Naive thymus-derived CD4-positive, alpha-beta T cell (primary cell): ENCODE data around the gene PROX1. TPM values are rescaled to one million over a fixed set of nuclear protein-coding genes. Genes with fewer than 3 reads are reported as not detected.

Experiments used
- ATAC-seq: fragments of 150-1000 bp; cut with Tn5 transposase; 2 replicates; pipeline ENCODE4 v1.10.0; 2021; ENCODE audit warnings: mild to moderate bottlenecking, moderate library complexity
- CTCF ChIA-PET: fragments of 350-600 bp; sonication (Branson Sonifier 250); formaldehyde crosslinking; loops from one replicate; lab custom pipeline; 2021; ENCODE audit warnings: antibody characterized with exemption; lab: Charles Lee
- POLR2A ChIA-PET: fragments of 350-600 bp; sonication (Branson Sonifier 250); formaldehyde crosslinking; loops from one replicate; lab custom pipeline; 2021; ENCODE audit warnings: antibody characterized with exemption, inconsistent platforms; lab: Charles Lee
- DNase-seq, 9 donors: peaks; one replicate each; pipeline versions ENCODE4 v3.0.0 to v3.0.0-alpha.2; 2020 to 2022; ENCODE audit warnings: mixed read lengths in 1 of 9
- H3K27ac ChIP-seq: one replicate; pipeline ENCODE4 v1.7.0; 2013; ENCODE audit warnings: mild to moderate bottlenecking, low read depth, low read length, moderate library complexity
- H3K27me3 ChIP-seq, 2 donors: one replicate each; pipeline ENCODE4 v1.7.0; 2013; ENCODE audit warnings: low read length in 2 of 2, mild to moderate bottlenecking in 2 of 2, moderate library complexity in 2 of 2; ENCODE audit not compliant: control insufficient read depth in 2 of 2, insufficient read depth in 2 of 2
- H3K36me3 ChIP-seq, 3 experiments: 1 replicate in 2 of 3; 2 replicates in 1 of 3; pipeline ENCODE4 v1.7.0; 2013; ENCODE audit warnings: low read length in 3 of 3, mild to moderate bottlenecking in 3 of 3, moderate library complexity in 1 of 3; ENCODE audit not compliant: insufficient read depth in 3 of 3, control insufficient read depth in 2 of 3
- H3K4me1 ChIP-seq, 2 donors: one replicate each; pipeline ENCODE4 v1.7.0; 2013; ENCODE audit warnings: low read length in 2 of 2, mild to moderate bottlenecking in 2 of 2, moderate library complexity in 1 of 2; ENCODE audit not compliant: control insufficient read depth in 2 of 2, insufficient read depth in 2 of 2
- H3K4me3 ChIP-seq: 2 replicates; pipeline ENCODE4 v1.7.0; 2013; ENCODE audit warnings: mild to moderate bottlenecking, low read length
- H3K9me3 ChIP-seq, 3 experiments: 1 replicate in 2 of 3; 2 replicates in 1 of 3; pipeline ENCODE4 v1.7.0; 2013; ENCODE audit warnings: low read length in 3 of 3; ENCODE audit not compliant: control insufficient read depth in 2 of 3
- H3K27ac Mint-ChIP-seq, 9 donors: one replicate each; pipeline ENCODE4 v1.8.0; 2020 to 2022; ENCODE audit warnings: mixed read lengths in 9 of 9, mild to moderate bottlenecking in 8 of 9, moderate library complexity in 5 of 9, inconsistent platforms in 2 of 9
- H3K27me3 Mint-ChIP-seq, 5 donors: one replicate each; pipeline ENCODE4 v1.8.0; 2021 to 2022; ENCODE audit warnings: mixed read lengths in 5 of 5, mild to moderate bottlenecking in 1 of 5
- H3K36me3 Mint-ChIP-seq, 5 donors: one replicate each; pipeline ENCODE4 v1.8.0; 2020 to 2022; ENCODE audit warnings: mixed read lengths in 5 of 5, mild to moderate bottlenecking in 3 of 5, inconsistent platforms in 1 of 5
- H3K4me1 Mint-ChIP-seq, 7 donors: one replicate each; pipeline ENCODE4 v1.8.0; 2020 to 2022; ENCODE audit warnings: mixed read lengths in 7 of 7, mild to moderate bottlenecking in 3 of 7, inconsistent platforms in 1 of 7
- H3K4me3 Mint-ChIP-seq, 10 donors: one replicate each; pipeline ENCODE4 v1.8.0; 2020 to 2022; ENCODE audit warnings: mild to moderate bottlenecking in 10 of 10, mixed read lengths in 10 of 10, moderate library complexity in 6 of 10, inconsistent platforms in 2 of 10
- H3K9me3 Mint-ChIP-seq, 11 donors: one replicate each; pipeline ENCODE4 v1.8.0; 2020 to 2022; ENCODE audit warnings: mixed read lengths in 11 of 11, mild to moderate bottlenecking in 4 of 11, inconsistent platforms in 1 of 11, moderate library complexity in 1 of 11
- intact Hi-C, 2 donors: fragments of 100-400 bp; cut with micrococcal nuclease; formaldehyde crosslinking; loops; one replicate each; pipeline ENCODE4 v1.15.1; 2023
- polyA plus RNA-seq, 2 donors: library from polyadenylated mRNA; unstranded; fragments of 300-500 nt; fragmentation: Illumina TruSeq; gene quantifications; one replicate each; pipeline ENCODE4 v1.2.3, GENCODE V29; 2021
- total RNA-seq, 6 experiments: library from RNA in 5 of 6; stranded (reverse) in 5 of 6; gene quantifications; 1 replicate in 5 of 6; 2 replicates in 1 of 6; pipeline ENCODE4 v1.2.3 and lab custom pipeline; 2021 to 2026

PROX1 gene
- total and polyA plus RNA-seq, 7 experiments from 2014 or later, result not detected

GRCh38 chr1:214051786-214052185 lies 64.0 kb downstream of the PROX1 start:
- Histone ChIP-seq H3K4me3 (no peak overlapping the region), H3K9me3 (no peaks in the 10 kb centered on the region), H3K36me3 (no peaks in the 10 kb centered on the region), H3K27ac (no peak overlapping the region), H3K27me3 (no peaks in the 10 kb centered on the region), H3K4me1 (no peaks in the 10 kb centered on the region)
- DNase-seq (no peak), ATAC-seq (no peak)
- Mint-ChIP-seq H3K27me3 (peaks cover 0 to 7% (median 4%) of the 10 kb centered on the region in 5 donors), H3K4me3 (no peak overlapping the region), H3K4me1 (no peaks in the 10 kb centered on the region), H3K36me3 (no peaks in the 10 kb centered on the region), H3K27ac (no peak overlapping the region), H3K9me3 (peaks cover 0 to 18% (median 3%) of the 10 kb centered on the region in 11 donors)
- POLR2A ChIA-PET, result no interaction called here
- intact Hi-C loops, result no loop called here
- CTCF ChIA-PET, result no interaction called here

- no peaks in the 10 kb centered on the region for H3K4me1 ChIP-seq
- Mint-ChIP-seq H3K27me3 (peaks cover 0 to 7% (median 0%) of the 10 kb centered on the region in 5 donors), H3K27ac (no peak overlapping the region), H3K9me3 (peaks cover 0 to 2% (median 0%) of the 10 kb centered on the region in 11 donors), H3K36me3 (no peaks in the 10 kb centered on the region), H3K4me1 (no peaks in the 10 kb centered on the region), H3K4me3 (no peak overlapping the region)
- H3K27me3 ChIP-seq, result no peaks in the 10 kb centered on the region
- CTCF ChIA-PET, result no interaction called here
- no peaks in the 10 kb centered on the region for H3K9me3 ChIP-seq
- POLR2A ChIA-PET, result no interaction called here
- H3K4me3 ChIP-seq, result no peak overlapping the region
- no peak overlapping the region for H3K27ac ChIP-seq
- intact Hi-C loops, result no loop called here
- H3K36me3 ChIP-seq, result no peaks in the 10 kb centered on the region
- no peak for ATAC-seq
- no peak for DNase-seq
Measured at GRCh38 chr1:214058076-214058475, 70.3 kb downstream of the PROX1 start.

DNA sequence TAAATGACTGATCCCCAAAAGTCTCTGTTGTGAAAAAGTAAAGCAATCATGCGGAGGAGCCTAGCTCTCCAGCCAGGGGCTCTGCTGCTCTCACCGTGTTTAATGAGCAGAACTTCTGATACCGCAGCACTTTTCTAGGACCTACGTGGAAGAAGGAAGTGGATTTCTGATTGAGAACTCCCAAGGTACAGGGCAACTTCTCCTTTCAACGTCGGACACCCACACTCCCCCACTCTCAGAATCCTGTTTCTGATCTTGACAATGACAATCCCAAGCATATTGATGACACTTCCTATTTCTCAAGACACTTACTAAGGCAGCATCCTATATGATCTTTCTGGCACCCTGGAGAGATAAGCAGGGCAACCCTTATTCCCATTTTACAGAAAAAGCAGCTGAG lies 78.4 kb downstream of the PROX1 start:
- Histone ChIP-seq H3K4me1 (no peaks in the 10 kb centered on the region), H3K27ac (no peak overlapping the region), H3K27me3 (no peaks in the 10 kb centered on the region), H3K9me3 (no peaks in the 10 kb centered on the region), H3K36me3 (no peaks in the 10 kb centered on the region), H3K4me3 (no peak overlapping the region)
- Mint-ChIP-seq H3K4me3 (no peak overlapping the region), H3K27me3 (peaks cover 0 to 7% (median 0%) of the 10 kb centered on the region in 5 donors), H3K9me3 (peaks cover 0 to 2% (median 0%) of the 10 kb centered on the region in 11 donors), H3K27ac (no peak overlapping the region), H3K4me1 (no peaks in the 10 kb centered on the region), H3K36me3 (no peaks in the 10 kb centered on the region)
- ChIA-PET CTCF (no interaction called here), POLR2A (no interaction called here)
- intact Hi-C loops, result no loop called here
- no peak for DNase-seq
- no peak for ATAC-seq

GRCh38 chr1:214066936-214067335 lies 79.2 kb downstream of the PROX1 start:
- H3K27me3 Mint-ChIP-seq, result peaks cover 0 to 5% (median 0%) of the 10 kb centered on the region in 5 donors
- ATAC-seq (no peak), DNase-seq (no peak)
- Histone ChIP-seq H3K27me3 (no peaks in the 10 kb centered on the region), H3K9me3 (no peaks in the 10 kb centered on the region), H3K4me3 (no peak overlapping the region), H3K36me3 (no peaks in the 10 kb centered on the region), H3K27ac (no peak overlapping the region), H3K4me1 (no peaks in the 10 kb centered on the region)
- CTCF ChIA-PET, result interaction anchor here (0.7 kb wide), 1 partner anchor 1319 kb away, joined by 3 read pairs; no protein-coding TSS in a partner anchor
- POLR2A ChIA-PET, result no interaction called here
- H3K4me1 Mint-ChIP-seq, result no peaks in the 10 kb centered on the region
- H3K36me3 Mint-ChIP-seq, result no peaks in the 10 kb centered on the region
- H3K27ac Mint-ChIP-seq, result no peak overlapping the region
- peaks cover 0 to 2% (median 0%) of the 10 kb centered on the region in 11 donors for H3K9me3 Mint-ChIP-seq
- H3K4me3 Mint-ChIP-seq, result no peak overlapping the region
- intact Hi-C loops, result no loop called here

DNA sequence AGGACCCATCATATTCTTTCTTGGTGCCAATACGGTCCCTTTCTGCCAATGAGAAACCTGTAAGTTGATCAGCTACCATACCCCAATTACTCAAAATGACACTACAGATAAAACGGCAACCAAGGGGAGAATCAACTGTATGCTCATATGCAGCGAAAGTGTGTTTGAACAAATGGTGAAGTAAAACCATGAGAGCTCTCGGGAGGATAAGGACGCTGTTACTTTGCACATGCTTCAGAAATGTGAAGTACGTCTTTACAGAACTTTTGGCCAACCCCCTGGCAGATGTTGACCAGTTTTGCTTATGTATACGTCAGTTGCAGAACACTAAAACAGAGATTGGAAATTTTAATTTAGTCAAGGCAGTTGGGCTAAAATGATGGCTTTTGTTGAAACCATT lies 79.6 kb downstream of the PROX1 start:
- no peak overlapping the region for H3K4me3 Mint-ChIP-seq
- Histone ChIP-seq H3K27ac (no peak overlapping the region), H3K9me3 (no peaks in the 10 kb centered on the region), H3K4me1 (no peaks in the 10 kb centered on the region), H3K4me3 (no peak overlapping the region), H3K27me3 (no peaks in the 10 kb centered on the region), H3K36me3 (no peaks in the 10 kb centered on the region)
- H3K9me3 Mint-ChIP-seq, result peaks cover 0 to 2% (median 0%) of the 10 kb centered on the region in 11 donors
- intact Hi-C loops, result no loop called here
- POLR2A ChIA-PET, result no interaction called here
- CTCF ChIA-PET, result interaction anchor here (0.7 kb wide), 2 partner anchors 565 to 1319 kb away, joined by 3 to 4 read pairs; no protein-coding TSS in a partner anchor
- H3K27ac Mint-ChIP-seq, result no peak overlapping the region
- no peak for DNase-seq
- peaks cover 0 to 5% (median 0%) of the 10 kb centered on the region in 5 donors for H3K27me3 Mint-ChIP-seq
- H3K36me3 Mint-ChIP-seq, result no peaks in the 10 kb centered on the region
- ATAC-seq, result no peak
- no peaks in the 10 kb centered on the region for H3K4me1 Mint-ChIP-seq

- Mint-ChIP-seq H3K36me3 (no peaks in the 10 kb centered on the region), H3K27ac (no peak overlapping the region), H3K9me3 (peaks cover 0 to 2% (median 0%) of the 10 kb centered on the region in 11 donors), H3K4me1 (no peaks in the 10 kb centered on the region), H3K27me3 (peaks cover 0 to 6% (median 3%) of the 10 kb centered on the region in 5 donors), H3K4me3 (no peak overlapping the region)
- DNase-seq (no peak), ATAC-seq (no peak)
- H3K4me1 ChIP-seq, result no peaks in the 10 kb centered on the region
- H3K4me3 ChIP-seq, result no peak overlapping the region
- CTCF ChIA-PET, result interaction anchor here (0.7 kb wide), 1 partner anchor 566 kb away, joined by 4 read pairs; no protein-coding TSS in a partner anchor
- POLR2A ChIA-PET, result no interaction called here
- H3K27me3 ChIP-seq, result no peaks in the 10 kb centered on the region
- intact Hi-C loops, result no loop called here
- H3K36me3 ChIP-seq, result no peaks in the 10 kb centered on the region
- H3K27ac ChIP-seq, result no peak overlapping the region
- no peaks in the 10 kb centered on the region for H3K9me3 ChIP-seq
Measured at GRCh38 chr1:214067853-214068703, 80.3 kb downstream of the PROX1 start.
